HL-60 (cell line): Measurements from ENCODE around the gene FAM13C.

ENCODE experiments used
- DNase-seq, 2 experiments: peaks; one replicate each; pipeline ENCODE4 v3.0.0-alpha.2; 2010 to 2020; ENCODE audit warnings: low read depth in 1 of 2, low spot score in 1 of 2
- H3K27ac ChIP-seq: fragments of 250-450 bp; sonication (Bioruptor Pico); replicated peaks from 2 replicates; pipeline ENCODE4 v1.5.1; 2020; ENCODE audit warnings: mild to moderate bottlenecking, moderate library complexity
- H3K27me3 ChIP-seq: fragments of 250-450 bp; sonication (Bioruptor Pico); 2 replicates; pipeline ENCODE4 v1.5.1; 2021; ENCODE audit warnings: mild to moderate bottlenecking, moderate library complexity; ENCODE audit not compliant: insufficient read depth, poor library complexity, severe bottlenecking
- H3K4me3 ChIP-seq: replicated peaks from 2 replicates; pipeline ENCODE4 v1.5.1; 2011; ENCODE audit warnings: mild to moderate bottlenecking, control low read depth, low read length; ENCODE audit not compliant: insufficient read depth
- CTCF ChIP-seq: IDR thresholded peaks from one replicate; pipeline ENCODE4 v1.5.1; 2011; ENCODE audit warnings: low read length, control low read depth, inconsistent platforms; ENCODE audit not compliant: insufficient read depth
- GABPA ChIP-seq: IDR thresholded peaks from 2 replicates; pipeline ENCODE4 v1.6.1; 2012; ENCODE audit warnings: low read depth
- POLR2AphosphoS5 ChIP-seq: IDR thresholded peaks from 2 replicates; pipeline ENCODE4 v1.6.1; 2012; ENCODE audit warnings: low read depth
- SPI1 ChIP-seq: IDR thresholded peaks from 2 replicates; pipeline ENCODE4 v1.6.1; 2012; ENCODE audit warnings: low read depth, mild to moderate bottlenecking, borderline replicate concordance
- TF ChIP-seq, protein P1 (sequence below): IDR thresholded peaks from 2 replicates; pipeline ENCODE4 v1.6.1; 2012; ENCODE audit warnings: low read depth; ENCODE audit not compliant: insufficient replicate concordance

Gene FAM13C

DNA sequence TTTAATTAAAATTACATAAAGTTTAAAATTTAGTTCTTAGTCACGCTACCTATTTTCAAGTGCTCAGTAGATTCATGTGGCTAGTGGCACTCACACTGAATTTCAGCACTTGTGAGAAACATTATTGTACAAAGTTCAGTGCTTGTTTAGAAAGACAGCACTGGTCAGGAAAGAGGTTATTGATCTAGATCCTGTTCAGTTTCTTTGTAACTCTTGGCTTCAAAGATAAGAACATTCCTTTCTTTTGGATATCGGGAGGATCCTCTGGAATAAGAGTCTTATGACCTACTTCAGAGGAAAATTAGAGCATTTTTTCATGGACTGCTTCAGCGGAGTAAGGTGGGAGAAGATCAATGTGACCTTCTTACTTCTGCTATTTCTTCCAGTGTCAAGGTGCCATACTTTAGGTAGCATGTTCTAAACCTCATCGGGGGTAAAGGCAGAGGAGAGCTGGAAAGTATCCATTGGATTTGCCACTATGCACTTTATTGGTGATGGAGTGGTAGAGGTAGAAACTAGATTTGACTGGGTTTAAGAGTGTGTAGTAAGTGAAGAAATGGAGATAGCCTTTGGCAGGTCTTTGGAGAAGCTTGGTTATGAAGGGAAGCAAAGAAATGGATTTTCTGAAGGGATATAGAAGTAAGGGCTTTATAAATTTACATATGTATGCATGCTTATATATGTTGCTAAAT, 146.0 kb downstream of the FAM13C start:
- DNase-seq = no peak
- no peak for TF ChIP-seq GABPA
- TF ChIP-seq SPI1 = no peak
- no peak for TF ChIP-seq CTCF
- TF ChIP-seq, protein P1, sequence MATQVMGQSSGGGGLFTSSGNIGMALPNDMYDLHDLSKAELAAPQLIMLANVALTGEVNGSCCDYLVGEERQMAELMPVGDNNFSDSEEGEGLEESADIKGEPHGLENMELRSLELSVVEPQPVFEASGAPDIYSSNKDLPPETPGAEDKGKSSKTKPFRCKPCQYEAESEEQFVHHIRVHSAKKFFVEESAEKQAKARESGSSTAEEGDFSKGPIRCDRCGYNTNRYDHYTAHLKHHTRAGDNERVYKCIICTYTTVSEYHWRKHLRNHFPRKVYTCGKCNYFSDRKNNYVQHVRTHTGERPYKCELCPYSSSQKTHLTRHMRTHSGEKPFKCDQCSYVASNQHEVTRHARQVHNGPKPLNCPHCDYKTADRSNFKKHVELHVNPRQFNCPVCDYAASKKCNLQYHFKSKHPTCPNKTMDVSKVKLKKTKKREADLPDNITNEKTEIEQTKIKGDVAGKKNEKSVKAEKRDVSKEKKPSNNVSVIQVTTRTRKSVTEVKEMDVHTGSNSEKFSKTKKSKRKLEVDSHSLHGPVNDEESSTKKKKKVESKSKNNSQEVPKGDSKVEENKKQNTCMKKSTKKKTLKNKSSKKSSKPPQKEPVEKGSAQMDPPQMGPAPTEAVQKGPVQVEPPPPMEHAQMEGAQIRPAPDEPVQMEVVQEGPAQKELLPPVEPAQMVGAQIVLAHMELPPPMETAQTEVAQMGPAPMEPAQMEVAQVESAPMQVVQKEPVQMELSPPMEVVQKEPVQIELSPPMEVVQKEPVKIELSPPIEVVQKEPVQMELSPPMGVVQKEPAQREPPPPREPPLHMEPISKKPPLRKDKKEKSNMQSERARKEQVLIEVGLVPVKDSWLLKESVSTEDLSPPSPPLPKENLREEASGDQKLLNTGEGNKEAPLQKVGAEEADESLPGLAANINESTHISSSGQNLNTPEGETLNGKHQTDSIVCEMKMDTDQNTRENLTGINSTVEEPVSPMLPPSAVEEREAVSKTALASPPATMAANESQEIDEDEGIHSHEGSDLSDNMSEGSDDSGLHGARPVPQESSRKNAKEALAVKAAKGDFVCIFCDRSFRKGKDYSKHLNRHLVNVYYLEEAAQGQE = no peak
- no peak for TF ChIP-seq POLR2AphosphoS5
- Histone ChIP-seq H3K27me3 (no peaks in the 10 kb centered on the region), H3K4me3 (no peak overlapping the region), H3K27ac (no peak overlapping the region)

DNA sequence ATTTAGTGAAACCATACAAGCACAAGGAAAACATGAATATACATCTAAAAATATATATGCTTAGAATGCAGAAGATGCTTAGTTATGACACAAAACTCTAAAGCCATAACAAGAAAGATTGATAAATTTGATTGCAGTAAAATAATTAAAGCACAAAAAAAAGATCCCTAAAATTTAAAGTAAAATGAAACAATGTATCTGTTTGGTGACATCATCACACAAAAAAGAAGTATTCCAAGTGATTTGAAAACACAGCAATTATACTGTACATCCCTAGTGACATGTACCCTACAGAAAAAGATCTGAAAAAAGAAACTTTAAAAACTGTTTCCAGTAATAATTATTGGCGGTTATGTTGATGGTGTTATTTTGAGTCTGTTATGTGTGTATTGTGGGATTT, 148.2 kb downstream of the FAM13C start:
- no peak overlapping the region for H3K4me3 ChIP-seq

GRCh38 chr10:59212301-59212798, 150.0 kb downstream of the FAM13C start:
- H3K27ac ChIP-seq = no peak overlapping the region
- no peaks in the 10 kb centered on the region for H3K27me3 ChIP-seq
- no peak for TF ChIP-seq CTCF
- no peak for TF ChIP-seq GABPA
- no peak for TF ChIP-seq SPI1
- TF ChIP-seq, protein P1 = no peak
- TF ChIP-seq POLR2AphosphoS5 = no peak
- H3K4me3 ChIP-seq = no peak overlapping the region
- no peak for DNase-seq

More for the DNA sequence above, 148.2 kb downstream of the FAM13C start:
- no peak for DNase-seq
- TF ChIP-seq SPI1 = no peak
- TF ChIP-seq, protein P1 = no peak
- no peak for TF ChIP-seq CTCF
- TF ChIP-seq POLR2AphosphoS5 = no peak
- no peak for TF ChIP-seq GABPA
- no peak overlapping the region for H3K27ac ChIP-seq
- H3K27me3 ChIP-seq = no peaks in the 10 kb centered on the region
